Stimulated activated CD4-positive, alpha-beta T cell treated with anti-CD3 and anti-CD28 coated beads, Interleukin-2, amount 100 ng/mL, for 24 hours (primary cell): Measurements from ENCODE around the gene NDUFS1.
"Not testable (repeated sequence)": the region's sequence is repeated elsewhere in the genome, so short reads cannot be mapped to it uniquely, and the experiment has no call there.

Source experiments
- DNase-seq, 2 donors: peaks; one replicate each; pipeline ENCODE4 v3.0.0-alpha.2; 2020

NDUFS1 gene

GRCh38 chr2:206095536-206096332 lies 63.5 kb downstream of the NDUFS1 start:
- no peak for DNase-seq

- DNase-seq, result no peak
These were observed 66.9 kb downstream of the NDUFS1 start for GRCh38 chr2:206092297-206092696.

DNA sequence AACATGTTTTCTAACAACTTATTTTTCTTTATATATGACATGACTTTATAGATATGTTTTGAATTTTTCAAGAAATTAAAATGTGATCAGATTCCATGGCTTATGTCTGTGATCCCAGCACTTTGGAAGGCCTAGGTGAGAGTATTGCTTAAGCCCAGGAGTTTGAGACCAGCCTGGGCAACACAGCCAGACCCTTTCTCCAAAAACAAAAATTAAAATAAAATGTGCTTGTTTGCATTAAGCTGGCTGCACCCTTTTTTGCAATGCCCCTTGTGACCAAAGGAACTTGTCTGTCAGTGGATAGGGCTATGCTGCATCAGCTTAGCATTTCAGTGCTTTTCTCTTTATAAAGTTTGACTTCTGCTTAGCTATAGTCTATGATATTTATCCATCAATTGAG lies 71.0 kb downstream of the NDUFS1 start:
- DNase-seq, result no peak

DNA sequence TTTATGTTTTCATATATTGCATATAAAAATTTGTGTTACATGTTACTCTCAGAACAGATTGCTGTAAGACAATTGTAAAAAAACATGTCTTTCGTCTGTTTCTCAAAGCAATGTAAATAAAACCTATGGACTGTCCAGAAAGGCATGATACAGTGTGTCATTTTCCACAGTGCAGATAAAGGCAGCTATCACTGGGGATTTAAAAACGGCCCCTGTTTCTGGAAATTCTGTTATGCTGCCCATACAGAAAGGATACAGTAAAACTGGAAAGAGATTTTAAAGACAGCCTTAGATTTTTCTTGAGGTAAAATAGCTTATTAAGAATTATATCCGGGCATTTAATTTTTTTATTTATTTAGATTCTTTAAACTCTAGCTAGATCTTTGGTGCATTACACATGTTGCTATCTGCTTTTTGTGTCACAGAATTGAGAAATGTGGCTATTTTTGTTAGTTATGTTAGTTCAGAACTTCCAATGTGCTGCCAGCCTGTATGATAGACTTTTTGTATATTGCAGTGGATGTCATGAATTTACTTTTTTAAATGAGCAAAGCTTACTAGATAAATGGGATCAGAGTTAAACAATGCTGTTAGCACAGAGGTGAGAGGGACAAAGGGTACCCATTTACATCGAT lies 72.4 kb downstream of the NDUFS1 start:
- DNase-seq, result no peak

DNA sequence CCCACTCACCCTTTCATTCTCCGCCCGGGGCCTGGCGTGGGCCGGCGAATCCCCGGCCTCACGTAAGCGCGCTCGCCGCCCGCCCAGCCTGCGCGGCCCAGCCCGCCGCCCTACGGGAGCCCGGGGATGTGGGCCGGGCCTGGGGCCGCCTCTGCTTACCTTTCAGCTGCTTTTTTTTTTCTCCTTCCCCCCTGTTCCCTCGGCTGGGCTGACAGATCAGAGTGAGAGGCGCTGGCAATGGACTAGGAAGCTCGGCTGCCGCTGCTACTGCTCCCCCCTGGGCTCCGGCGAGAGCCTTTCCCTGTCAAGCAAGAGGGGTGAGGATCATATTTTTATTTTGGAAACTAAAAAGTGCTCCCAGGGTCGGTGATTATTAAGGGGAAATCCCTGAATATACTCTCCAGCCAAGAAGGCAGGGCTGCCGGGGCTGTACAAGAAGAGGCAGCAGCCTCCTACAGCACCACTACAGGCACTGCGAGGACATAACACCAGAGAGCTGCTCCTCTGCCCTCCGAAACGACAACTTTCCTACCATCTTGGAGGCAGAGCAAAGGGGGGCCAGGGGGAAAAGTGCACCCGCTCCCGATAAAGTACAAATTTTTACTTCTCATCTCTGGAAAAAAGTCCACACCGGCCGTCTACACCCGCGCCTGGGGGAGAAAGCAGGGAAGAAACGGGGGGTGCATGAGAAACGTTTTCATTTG lies 73.3 kb downstream of the NDUFS1 start, which contains the start of gene INO80D:
Gene INO80D (minus strand): TSS at position 433 of the 704 bp plus-strand sequence. CDS start 23,158 bp downstream, outside the sequence.
- peak; percentile 75 to 80 for DNase-seq

DNA sequence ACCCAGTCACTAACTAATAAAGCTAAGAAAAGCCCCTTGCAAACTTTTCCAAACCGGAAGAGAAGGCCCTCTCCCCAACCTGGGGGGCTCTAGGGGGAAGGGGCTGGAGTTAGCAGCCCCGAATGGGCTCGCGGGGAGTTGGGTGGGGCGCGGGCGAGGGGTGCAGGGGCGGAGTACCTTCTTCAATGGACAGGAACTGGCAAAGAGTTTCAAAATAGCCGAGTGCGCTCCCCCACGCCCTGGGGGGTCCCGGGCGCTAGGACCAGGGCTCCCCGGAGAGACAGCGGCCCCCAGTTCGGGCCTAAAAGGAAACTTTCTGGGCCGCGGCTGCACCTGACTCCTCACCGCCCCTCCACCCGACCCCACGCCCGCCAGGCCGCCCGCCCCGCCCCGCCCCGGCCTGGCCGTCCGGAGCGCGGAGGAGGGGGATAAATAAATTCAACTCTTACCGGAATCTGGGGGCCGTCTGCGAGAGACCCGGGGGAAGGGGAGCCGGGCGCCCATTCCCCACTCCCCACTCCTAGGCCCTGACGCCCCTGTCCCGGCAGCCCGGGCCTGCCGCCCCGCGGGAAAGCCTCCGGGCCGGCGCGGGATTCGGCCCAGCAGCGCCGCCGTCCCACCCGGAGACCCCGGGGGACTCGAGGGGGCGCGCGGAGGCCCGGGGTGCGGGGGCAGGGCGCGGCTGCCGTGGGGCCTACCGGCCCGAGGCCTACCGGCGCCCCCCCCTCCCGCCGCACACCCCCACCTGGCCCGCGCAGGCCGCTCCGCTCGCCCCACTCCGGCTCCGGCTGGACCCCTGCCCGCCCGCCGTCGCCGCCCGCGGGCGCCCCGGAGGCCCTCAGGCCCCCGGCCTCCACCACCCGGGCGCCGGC lies 74.1 kb downstream of the NDUFS1 start:
- DNase-seq, result peak; percentile 49 to 55

- peak; percentile 10 to 29 for DNase-seq
These were observed 74.8 kb downstream of the NDUFS1 start for GRCh38 chr2:206084439-206084869.

GRCh38 chr2:206083602-206084438 lies 75.4 kb downstream of the NDUFS1 start:
- DNase-seq, result peak; percentile 17 to 29

DNA sequence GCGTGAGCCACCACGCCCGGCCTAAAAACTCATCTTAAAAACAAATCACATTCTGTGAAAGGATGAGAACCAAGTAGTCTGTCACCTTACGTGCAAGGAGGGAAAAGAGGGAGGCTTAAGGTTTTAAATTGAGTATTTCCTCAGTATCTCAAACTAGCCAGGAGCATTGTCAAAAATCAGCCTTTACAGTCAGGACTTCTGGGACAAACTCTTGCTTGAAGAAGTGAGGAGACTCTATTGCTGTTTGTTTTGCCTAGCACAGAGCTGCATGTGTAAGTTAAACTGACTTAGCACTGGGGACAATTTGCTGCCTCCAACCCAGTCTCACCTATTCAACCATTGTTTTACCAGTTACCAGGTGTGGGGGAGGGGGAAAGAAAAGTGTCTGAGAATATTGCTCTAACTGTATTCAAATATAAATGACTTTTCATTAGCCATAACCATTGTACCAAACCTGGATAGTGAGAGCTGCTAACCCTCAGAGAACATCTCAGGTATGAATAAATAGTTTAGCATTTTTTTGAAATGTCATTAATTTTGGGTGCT lies 76.9 kb downstream of the NDUFS1 start:
- no peak for DNase-seq

DNA sequence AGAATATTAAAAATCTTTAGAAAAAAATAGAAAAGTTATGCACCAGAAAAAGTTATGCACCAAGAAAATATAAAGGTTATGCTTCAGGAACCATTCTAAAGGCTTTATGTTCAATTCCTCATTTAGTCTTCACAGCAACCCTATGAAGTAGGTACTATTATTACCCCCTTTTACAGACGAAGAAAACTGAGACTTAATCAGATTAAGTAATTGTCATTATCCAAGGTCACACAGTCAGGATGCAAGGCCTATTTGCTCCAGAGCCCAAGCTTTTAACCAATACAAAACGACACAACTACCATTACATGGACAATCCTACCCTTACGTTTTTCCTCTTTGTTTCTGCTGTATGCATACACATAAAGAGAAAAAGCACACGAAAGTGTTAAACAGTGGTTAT lies 78.3 kb downstream of the NDUFS1 start:
- no peak for DNase-seq

GRCh38 chr2:206079699-206080465 lies 79.4 kb downstream of the NDUFS1 start:
- no peak for DNase-seq

- not testable (repeated sequence) for DNase-seq
These were observed 81.4 kb downstream of the NDUFS1 start for GRCh38 chr2:206077879-206078278.

DNA sequence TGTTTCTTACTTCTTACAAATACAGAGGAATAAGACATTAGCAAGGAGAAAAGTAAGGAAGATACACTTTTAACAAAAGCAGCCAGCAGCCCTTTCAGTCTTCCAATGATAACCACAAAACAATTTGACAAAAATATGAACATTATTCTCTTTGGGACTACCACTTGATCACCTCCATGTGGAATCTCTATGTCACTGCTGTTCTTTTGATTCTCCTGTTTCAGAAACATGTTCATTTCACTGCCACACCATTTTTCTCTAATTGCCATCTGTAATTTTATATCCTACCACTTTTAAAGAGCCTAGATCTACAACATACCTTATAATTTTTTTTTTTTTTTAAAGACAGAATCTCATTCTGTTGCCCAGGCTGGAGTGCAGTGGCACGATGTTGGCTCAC lies 84.1 kb downstream of the NDUFS1 start:
- no peak for DNase-seq

GRCh38 chr2:206071807-206072206 lies 87.4 kb downstream of the NDUFS1 start:
- no peak for DNase-seq

GRCh38 chr2:206069417-206069816 lies 89.8 kb downstream of the NDUFS1 start:
- no peak for DNase-seq

DNA sequence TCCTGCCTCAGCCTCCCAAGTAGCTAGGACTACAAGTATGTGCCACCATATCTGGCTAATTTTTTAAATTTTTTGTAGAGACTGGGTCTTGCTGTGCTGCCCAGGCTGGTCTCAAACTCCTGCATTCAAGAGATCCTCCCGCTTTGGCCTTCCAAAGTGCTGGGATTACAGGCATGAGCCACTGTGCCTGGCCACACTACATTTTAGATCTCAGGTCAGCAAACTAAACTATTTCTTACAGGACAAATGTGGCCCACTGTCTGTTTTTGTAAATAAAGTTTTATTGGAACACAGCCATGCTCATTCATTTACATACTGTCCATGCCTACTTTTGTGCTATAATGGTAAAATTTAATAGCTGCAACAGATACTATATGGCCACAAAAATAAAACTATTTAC lies 91.0 kb downstream of the NDUFS1 start:
- no peak for DNase-seq
